GM12873 (cell line): ENCODE results near the gene LAT.

Source experiments
- TF ChIP-seq, protein P1 (sequence below): IDR thresholded peaks from 2 replicates; pipeline ENCODE4 v1.5.1; 2012; ENCODE audit warnings: low read depth, mild to moderate bottlenecking, moderate library complexity, low read length, control low read depth; ENCODE audit not compliant: insufficient read depth; ENCODE audit errors: missing control alignments

Gene LAT

DNA sequence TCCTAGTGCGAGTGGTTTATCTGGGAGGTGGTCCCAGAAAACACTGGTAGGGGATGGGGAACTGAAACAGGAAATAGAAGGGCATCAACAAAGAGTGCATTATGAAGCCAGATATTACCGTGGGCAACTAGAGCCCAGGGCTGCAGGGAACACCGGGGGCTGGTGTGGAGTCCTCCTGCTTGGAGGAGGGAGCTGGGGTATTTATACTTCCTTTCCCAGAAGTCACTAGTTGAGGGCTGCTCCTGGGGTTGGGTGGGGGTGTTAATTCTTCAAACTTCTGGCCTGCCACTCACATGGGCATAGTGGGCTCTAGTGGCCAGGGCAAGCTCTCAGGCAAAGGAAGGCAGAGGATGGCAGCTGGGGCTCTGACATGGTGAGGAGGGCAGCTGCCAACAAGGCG, 14.7 kb downstream of the LAT start:
- TF ChIP-seq, protein P1, sequence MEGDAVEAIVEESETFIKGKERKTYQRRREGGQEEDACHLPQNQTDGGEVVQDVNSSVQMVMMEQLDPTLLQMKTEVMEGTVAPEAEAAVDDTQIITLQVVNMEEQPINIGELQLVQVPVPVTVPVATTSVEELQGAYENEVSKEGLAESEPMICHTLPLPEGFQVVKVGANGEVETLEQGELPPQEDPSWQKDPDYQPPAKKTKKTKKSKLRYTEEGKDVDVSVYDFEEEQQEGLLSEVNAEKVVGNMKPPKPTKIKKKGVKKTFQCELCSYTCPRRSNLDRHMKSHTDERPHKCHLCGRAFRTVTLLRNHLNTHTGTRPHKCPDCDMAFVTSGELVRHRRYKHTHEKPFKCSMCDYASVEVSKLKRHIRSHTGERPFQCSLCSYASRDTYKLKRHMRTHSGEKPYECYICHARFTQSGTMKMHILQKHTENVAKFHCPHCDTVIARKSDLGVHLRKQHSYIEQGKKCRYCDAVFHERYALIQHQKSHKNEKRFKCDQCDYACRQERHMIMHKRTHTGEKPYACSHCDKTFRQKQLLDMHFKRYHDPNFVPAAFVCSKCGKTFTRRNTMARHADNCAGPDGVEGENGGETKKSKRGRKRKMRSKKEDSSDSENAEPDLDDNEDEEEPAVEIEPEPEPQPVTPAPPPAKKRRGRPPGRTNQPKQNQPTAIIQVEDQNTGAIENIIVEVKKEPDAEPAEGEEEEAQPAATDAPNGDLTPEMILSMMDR = no peak

DNA sequence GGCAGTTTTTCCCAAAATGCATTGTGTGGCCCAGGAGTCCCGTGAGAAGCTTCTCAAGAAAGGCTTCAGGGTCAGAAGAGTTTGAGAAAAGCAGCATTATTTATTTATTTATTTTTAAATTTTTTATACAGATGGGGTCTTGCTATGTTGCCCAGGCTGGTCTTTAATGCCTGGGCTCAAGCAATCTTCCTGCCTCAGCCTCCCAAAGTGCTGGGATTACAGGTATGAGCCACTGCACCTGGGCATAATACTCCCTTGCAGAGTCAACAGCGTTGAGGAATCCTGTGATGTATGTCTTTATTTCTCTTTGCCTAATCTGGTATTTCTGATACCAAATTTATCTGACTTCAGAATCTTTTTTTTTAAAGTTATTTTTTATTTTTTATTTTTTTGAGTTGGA, 15.2 kb downstream of the LAT start:
- TF ChIP-seq, protein P1 = no peak

DNA sequence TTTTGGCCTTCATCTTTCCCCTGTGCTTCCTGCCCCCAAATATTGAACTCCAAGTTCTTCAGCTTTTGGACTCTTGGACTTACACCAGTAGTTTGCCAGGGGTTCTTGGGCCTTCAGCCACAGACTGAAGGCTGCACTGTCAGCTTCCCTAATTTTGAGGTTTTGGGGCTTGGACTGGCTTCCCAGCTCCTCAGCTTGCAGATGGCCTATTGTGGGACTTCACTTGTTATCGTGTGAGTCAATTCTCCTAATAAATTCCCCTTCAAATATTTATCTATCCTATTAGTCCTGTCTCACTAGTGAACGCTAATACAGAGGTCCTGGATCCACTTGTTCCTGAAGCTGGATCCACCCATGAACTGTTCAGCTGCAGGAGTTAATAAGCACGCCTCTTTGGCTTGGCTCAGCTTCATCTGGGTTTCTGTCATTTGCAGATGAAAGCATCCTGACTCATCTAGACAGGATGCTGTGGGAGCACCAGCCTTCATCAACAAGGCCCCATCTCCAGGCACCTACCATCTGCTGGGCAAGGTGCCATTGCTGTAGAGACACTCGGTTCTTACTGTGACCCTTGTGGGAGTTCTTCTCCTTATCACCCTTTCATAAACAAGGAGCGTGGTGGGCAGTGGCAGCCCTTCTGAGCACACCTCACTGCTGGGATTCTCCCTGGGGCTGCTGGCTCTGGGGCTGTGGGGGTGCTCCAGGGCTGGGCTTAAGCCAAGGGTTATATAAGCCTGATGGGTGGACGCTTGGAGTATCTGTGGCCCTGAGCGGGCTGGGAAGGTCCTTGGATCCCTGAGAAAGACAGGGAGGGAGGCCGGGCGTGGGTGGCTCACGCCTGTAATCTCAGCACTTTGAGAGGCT, 23.1 kb downstream of the LAT start:
- TF ChIP-seq, protein P1 = no peak

DNA sequence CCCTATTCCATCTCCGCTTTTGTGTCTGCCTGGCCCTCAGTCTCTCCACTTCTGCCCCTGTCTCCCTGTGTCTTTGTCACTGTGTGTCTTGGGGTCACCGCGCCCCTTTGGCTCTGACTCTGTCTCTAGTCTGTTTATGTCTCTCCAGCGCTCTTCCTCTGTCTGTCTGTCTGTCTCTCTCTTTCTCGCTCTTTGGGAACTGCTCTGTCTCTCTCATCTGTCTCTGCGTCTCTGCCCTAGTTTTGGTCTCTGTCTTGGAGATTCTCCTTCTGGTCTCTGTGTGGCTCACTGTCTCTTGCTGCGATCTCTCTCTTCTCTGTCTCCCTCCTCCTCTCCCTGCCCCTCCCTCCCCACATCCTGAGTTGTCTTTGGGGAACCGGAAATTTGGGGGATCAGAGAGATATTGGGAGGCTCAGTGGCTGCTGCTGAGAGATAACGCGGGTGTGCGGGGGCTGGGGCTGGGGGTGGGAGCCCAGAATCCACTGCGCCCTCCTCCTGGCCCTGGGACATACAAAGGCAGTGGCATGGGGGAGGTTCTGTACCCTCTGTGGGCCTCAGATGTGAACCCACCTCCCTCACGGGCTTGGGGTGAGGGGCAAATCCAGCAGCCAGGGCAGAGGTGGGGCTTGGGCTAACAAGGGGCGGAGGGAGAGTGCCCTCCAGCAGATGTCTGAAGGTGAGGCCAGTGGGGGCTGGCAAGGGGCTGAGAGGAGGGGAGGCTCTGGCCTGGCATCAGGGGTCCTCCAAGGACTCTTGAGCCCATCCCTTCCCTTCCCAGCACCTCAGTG, 24.4 kb downstream of the LAT start:
- TF ChIP-seq, protein P1 = no peak

DNA sequence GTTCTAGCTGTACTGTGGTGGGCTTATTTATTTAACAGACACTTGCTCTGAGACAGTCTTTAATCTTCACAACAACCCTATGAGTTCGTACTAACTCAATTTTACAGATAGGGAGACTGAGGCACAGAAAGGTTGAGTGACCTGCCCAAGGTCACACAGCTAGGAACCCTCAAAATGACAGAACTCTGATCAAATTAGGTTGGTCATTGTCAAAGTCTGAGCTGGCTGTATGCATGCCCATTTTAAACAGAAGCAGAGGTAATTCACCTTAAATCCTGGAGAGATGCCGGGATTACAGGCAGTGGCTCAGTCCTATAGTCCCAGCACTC, 24.9 kb downstream of the LAT start:
- TF ChIP-seq, protein P1 = no peak

DNA sequence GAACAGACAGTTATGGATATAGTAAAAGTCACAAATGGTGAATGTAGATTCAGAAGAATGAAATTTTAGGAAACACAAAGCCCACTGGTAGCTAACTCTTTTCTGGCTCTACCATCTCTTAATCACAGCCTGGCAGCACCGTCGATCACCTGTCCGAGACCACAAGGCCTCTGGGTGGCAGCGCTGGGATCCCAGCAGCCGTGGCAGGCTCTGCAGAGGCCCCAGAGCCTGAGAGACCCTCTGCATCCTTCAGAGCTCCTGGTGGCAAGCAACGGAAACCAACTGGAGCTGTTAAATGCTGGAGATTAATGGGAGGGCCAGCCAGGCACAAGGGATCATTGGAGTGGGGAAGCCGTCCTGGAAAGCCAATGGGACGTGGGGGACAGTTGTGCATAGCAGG, 26.3 kb downstream of the LAT start:
- TF ChIP-seq, protein P1 = no peak

DNA sequence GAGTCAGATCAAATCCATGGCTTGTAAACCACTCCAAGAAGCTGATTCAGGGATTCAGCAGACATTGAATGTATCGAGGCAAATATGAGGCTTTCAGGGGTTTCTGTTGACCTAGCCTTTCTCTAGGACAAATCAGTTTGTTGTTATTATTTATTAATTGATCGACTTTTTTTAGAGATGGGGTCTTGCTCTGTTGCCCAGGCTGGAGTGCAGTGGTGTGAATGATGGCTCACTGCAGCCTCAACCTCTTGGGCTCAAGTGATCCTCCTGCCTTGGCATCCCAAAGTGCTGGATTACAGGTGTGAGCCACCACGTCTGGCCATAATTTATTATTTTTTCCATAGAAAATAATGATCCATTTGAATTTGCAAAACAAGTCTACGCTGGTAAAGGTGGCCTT, 27.0 kb downstream of the LAT start:
- TF ChIP-seq, protein P1 = no peak
